Suppressor macrophage treated with lipopolysaccharide for 4 hours (primary cell): ENCODE measurements around the gene SLCO2A1.

Source experiments
- DNase-seq: peaks from one replicate; pipeline ENCODE4 v3.0.0-alpha.2; 2020

Gene SLCO2A1

GRCh38 chr3:133930341-133930933 lies 99.3 kb downstream of the SLCO2A1 start:
- peak; percentile 21 for DNase-seq

- DNase-seq: no peak
These were observed 100.7 kb downstream of the SLCO2A1 start for GRCh38 chr3:133928903-133929607.

- no peak for DNase-seq
These were observed 101.4 kb downstream of the SLCO2A1 start for GRCh38 chr3:133928136-133928893.

GRCh38 chr3:133927540-133928066 lies 102.1 kb downstream of the SLCO2A1 start:
- peak; percentile 58 for DNase-seq

GRCh38 chr3:133926736-133927539 lies 102.8 kb downstream of the SLCO2A1 start:
- no peak for DNase-seq

- no peak for DNase-seq
These were observed 103.6 kb downstream of the SLCO2A1 start for GRCh38 chr3:133925960-133926735.

- no peak for DNase-seq
These were observed 105.7 kb downstream of the SLCO2A1 start for GRCh38 chr3:133924041-133924440.

GRCh38 chr3:133921592-133921991 lies 108.1 kb downstream of the SLCO2A1 start:
- no peak for DNase-seq

- DNase-seq: no peak
These were observed 112.6 kb downstream of the SLCO2A1 start for GRCh38 chr3:133917144-133917543.

- DNase-seq: no peak
These were observed 113.8 kb downstream of the SLCO2A1 start for GRCh38 chr3:133915685-133916658.

GRCh38 chr3:133914839-133915600 lies 114.7 kb downstream of the SLCO2A1 start:
- DNase-seq: no peak

GRCh38 chr3:133910422-133910821 lies 119.3 kb downstream of the SLCO2A1 start:
- DNase-seq: no peak

GRCh38 chr3:133905376-133905775 lies 124.3 kb downstream of the SLCO2A1 start:
- no peak for DNase-seq

GRCh38 chr3:133901847-133902246 lies 127.9 kb downstream of the SLCO2A1 start:
- no peak for DNase-seq

- no peak for DNase-seq
These were observed 128.6 kb downstream of the SLCO2A1 start for GRCh38 chr3:133901083-133901482.

- no peak for DNase-seq
These were observed 130.4 kb downstream of the SLCO2A1 start for GRCh38 chr3:133899311-133899710.

GRCh38 chr3:133897547-133897946 lies 132.2 kb downstream of the SLCO2A1 start:
- no peak for DNase-seq

GRCh38 chr3:133896002-133896761 lies 133.5 kb downstream of the SLCO2A1 start:
- DNase-seq: no peak
